ENCODE data around the gene NBAS.

Gene NBAS

GRCh38 chr2:15307526-15307925, 253.6 kb downstream of the NBAS start:
- DNase-seq (ENCODE audit: low read depth in 2 of 2), result no peak

GRCh38 chr2:15306706-15307105, 254.4 kb downstream of the NBAS start:
- no peak for DNase-seq (ENCODE audit: low read depth in 2 of 2)

GRCh38 chr2:15303874-15304273, 257.3 kb downstream of the NBAS start:
- no peak for DNase-seq (ENCODE audit: low read depth in 2 of 2)

- no peak for DNase-seq (ENCODE audit: low read depth in 2 of 2)
These were observed 259.0 kb downstream of the NBAS start for GRCh38 chr2:15302154-15302553.

GRCh38 chr2:15300624-15301573, 260.2 kb downstream of the NBAS start:
- no peak for DNase-seq (ENCODE audit: low read depth in 2 of 2)

GRCh38 chr2:15299904-15300520, 261.1 kb downstream of the NBAS start:
- DNase-seq (ENCODE audit: low read depth in 2 of 2), result no peak

GRCh38 chr2:15298770-15299169, 262.4 kb downstream of the NBAS start:
- DNase-seq (ENCODE audit: low read depth in 2 of 2), result no peak

- no peak for DNase-seq (ENCODE audit: low read depth in 2 of 2)
These were observed 267.7 kb downstream of the NBAS start for GRCh38 chr2:15293262-15293937.

- no peak for DNase-seq (ENCODE audit: low read depth in 2 of 2)
These were observed 273.5 kb downstream of the NBAS start for GRCh38 chr2:15287447-15288184.

GRCh38 chr2:15284614-15285013, 276.5 kb downstream of the NBAS start:
- no peak for DNase-seq (ENCODE audit: low read depth in 2 of 2)

GRCh38 chr2:15281681-15282080, 279.5 kb downstream of the NBAS start:
- no peak for DNase-seq (ENCODE audit: low read depth in 2 of 2)

GRCh38 chr2:15279201-15279876, 281.8 kb downstream of the NBAS start:
- no peak for DNase-seq (ENCODE audit: low read depth in 2 of 2)

GRCh38 chr2:15278296-15278695, 282.8 kb downstream of the NBAS start:
- no peak for DNase-seq (ENCODE audit: low read depth in 2 of 2)

GRCh38 chr2:15275346-15275745, 285.8 kb downstream of the NBAS start:
- no peak for DNase-seq (ENCODE audit: low read depth in 2 of 2)

GRCh38 chr2:15273452-15273851, 287.7 kb downstream of the NBAS start:
- DNase-seq (ENCODE audit: low read depth in 2 of 2), result no peak

- DNase-seq (ENCODE audit: low read depth in 2 of 2), result no peak
These were observed 288.2 kb downstream of the NBAS start for GRCh38 chr2:15272942-15273341.

GRCh38 chr2:15271941-15272542, 289.1 kb downstream of the NBAS start:
- DNase-seq (ENCODE audit: low read depth in 2 of 2), result no peak

GRCh38 chr2:15271276-15271675, 289.9 kb downstream of the NBAS start:
- DNase-seq (ENCODE audit: low read depth in 2 of 2), result no peak

- DNase-seq (ENCODE audit: low read depth in 2 of 2), result no peak
These were observed 292.1 kb downstream of the NBAS start for GRCh38 chr2:15269043-15269442.

- DNase-seq (ENCODE audit: low read depth in 2 of 2), result no peak
These were observed 295.2 kb downstream of the NBAS start for GRCh38 chr2:15265889-15266288.
